ENCODE measurements around the gene ATP8A2. TPM values are rescaled to one million over a fixed set of nuclear protein-coding genes. Genes with fewer than 3 reads are reported as not detected.

ATP8A2 gene
- total and polyA plus RNA-seq, 11 donors: 0.01 to 0.29 (median 0.05) TPM; not detected in 2

DNA sequence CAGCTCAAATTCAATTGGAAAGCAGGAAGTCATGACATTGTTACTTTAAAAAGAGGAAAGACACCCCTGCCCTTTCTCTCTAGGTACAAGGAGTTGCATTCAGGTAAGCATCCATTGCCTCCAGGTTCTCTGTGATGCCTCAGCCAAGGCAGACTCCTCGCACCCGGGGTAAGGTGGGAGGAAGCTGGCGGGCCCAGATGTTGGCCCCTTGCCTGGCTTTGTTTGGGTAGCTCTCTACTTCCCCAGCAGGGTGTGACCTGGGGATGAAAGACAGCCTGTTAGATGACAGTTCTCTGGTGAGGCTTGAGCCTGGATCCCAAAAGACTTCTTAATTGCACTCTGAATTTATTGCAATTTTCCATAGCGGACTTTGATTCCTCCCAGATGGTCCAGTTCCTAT, 654.4 kb downstream of the ATP8A2 start:
- Histone ChIP-seq H3K9me3 (peaks cover 0 to 5% (median 0%) of the 10 kb centered on the region in 12 donors), H3K27me3 (peaks cover 0 to 5% (median 0%) of the 10 kb centered on the region in 9 donors), H3K4me3 (no peak overlapping the region), H3K27ac (no peak overlapping the region), H3K4me1 (peaks cover 0 to 26% (median 9%) of the 10 kb centered on the region in 12 donors), H3K36me3 (no peaks in the 10 kb centered on the region)
- TF ChIP-seq, protein P1, sequence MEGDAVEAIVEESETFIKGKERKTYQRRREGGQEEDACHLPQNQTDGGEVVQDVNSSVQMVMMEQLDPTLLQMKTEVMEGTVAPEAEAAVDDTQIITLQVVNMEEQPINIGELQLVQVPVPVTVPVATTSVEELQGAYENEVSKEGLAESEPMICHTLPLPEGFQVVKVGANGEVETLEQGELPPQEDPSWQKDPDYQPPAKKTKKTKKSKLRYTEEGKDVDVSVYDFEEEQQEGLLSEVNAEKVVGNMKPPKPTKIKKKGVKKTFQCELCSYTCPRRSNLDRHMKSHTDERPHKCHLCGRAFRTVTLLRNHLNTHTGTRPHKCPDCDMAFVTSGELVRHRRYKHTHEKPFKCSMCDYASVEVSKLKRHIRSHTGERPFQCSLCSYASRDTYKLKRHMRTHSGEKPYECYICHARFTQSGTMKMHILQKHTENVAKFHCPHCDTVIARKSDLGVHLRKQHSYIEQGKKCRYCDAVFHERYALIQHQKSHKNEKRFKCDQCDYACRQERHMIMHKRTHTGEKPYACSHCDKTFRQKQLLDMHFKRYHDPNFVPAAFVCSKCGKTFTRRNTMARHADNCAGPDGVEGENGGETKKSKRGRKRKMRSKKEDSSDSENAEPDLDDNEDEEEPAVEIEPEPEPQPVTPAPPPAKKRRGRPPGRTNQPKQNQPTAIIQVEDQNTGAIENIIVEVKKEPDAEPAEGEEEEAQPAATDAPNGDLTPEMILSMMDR (IDR thresholded peaks at IDR 0.05): no peak
- TF ChIP-seq POLR2A (IDR thresholded peaks at IDR 0.05): no peak
- 57 to 69% (median 65%) methylated on average over 4 of the region's 4 CpGs for WGBS, 4 donors
- ATAC-seq: no peak
- intact Hi-C loops (cut with DNase I): no loop called here
- no peak for DNase-seq

DNA sequence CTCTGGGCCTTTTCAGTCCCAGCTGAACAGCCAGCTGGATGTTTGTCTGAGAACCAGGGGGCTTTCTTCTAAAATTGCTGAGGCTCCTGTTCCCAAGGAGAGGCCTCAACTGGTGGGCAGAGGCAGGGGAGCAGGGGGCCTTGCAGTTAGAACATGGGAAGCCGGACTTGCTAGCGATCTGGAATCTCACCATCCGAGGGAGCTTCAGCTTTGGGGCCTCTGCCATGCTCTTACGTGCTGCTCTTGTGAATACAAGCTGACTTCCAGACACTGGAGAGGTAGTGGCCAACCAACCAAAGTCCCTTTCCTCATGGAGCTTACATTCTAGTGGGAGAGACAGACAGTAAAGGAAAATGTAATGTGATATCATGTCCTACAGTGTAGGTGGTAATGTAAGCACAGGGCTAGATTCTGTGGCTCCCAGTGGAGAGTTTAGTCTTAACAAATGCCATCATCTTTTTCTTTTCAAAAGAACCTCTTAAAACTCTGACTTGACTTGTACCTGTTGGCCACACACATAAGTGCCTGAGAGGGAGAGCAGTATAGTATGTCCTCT, 657.9 kb downstream of the ATP8A2 start:
- Histone ChIP-seq H3K9me3 (peaks cover 0 to 9% (median 0%) of the 10 kb centered on the region in 12 donors), H3K27ac (no peak overlapping the region), H3K27me3 (peaks cover 0 to 8% (median 0%) of the 10 kb centered on the region in 9 donors), H3K36me3 (no peaks in the 10 kb centered on the region), H3K4me3 (no peak overlapping the region), H3K4me1 (peaks cover 0 to 2% (median 0%) of the 10 kb centered on the region in 12 donors)
- DNase-seq (no peak), ATAC-seq (no peak)
- TF ChIP-seq, protein P1 (IDR thresholded peaks at IDR 0.05): no peak
- TF ChIP-seq POLR2A (IDR thresholded peaks at IDR 0.05): no peak
- intact Hi-C loops (cut with DNase I): no loop called here
- 93 to 96% (median 95%) methylated on average over 4 of the region's 4 CpGs for WGBS, 4 donors

DNA sequence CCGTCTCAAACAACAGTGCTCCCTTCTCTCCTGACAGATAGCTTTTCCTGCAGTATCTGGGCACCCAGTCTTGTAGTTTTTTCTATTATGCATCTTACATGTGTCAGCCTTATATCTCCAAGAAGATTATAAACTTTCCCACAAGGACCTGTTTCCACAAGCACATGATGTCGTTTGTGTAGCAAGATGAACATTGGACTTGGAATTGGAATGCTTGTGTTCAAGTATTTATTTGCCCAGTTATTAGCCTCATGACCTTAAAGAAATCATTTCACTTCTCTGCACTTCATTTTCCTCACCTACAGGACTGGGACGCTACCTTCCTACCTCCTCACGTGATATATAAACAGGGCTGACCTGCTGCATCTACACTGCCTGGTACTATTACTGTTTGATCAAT, 658.6 kb downstream of the ATP8A2 start:
- 96 to 99% (median 97%) methylated on average over 4 of the region's 4 CpGs for WGBS, 4 donors
- no peak for ATAC-seq
- no peak for DNase-seq
- no peak overlapping the region for H3K4me3 ChIP-seq
- peaks cover 0 to 9% (median 0%) of the 10 kb centered on the region in 12 donors for H3K9me3 ChIP-seq
- H3K4me1 ChIP-seq: no peaks in the 10 kb centered on the region
- H3K27ac ChIP-seq: no peak overlapping the region
- intact Hi-C loops (cut with DNase I): no loop called here
- peaks cover 0 to 11% (median 0%) of the 10 kb centered on the region in 9 donors for H3K27me3 ChIP-seq
- TF ChIP-seq, protein P1 (IDR thresholded peaks at IDR 0.05): no peak
- TF ChIP-seq POLR2A (IDR thresholded peaks at IDR 0.05): no peak
- H3K36me3 ChIP-seq: no peaks in the 10 kb centered on the region

DNA sequence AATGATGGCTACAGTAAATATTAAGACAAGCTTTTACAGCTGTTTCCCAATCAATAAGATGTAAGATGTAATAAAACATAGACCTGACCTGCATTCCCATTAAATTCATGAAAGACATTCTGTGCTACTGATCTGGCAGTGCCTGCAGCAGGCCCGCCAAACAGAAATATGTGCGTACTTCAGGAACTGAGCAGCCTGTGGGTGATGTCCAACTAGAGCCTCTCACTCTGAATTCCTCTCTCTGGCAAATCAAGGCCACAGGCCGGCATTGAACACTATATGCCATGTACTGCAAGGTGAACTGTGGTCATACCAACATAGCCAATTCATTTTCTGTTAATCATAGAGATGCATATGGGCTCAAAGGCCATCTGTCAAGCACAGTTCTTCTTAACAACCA, 662.2 kb downstream of the ATP8A2 start:
- H3K36me3 ChIP-seq: no peaks in the 10 kb centered on the region
- peaks cover 0 to 9% (median 0%) of the 10 kb centered on the region in 12 donors for H3K9me3 ChIP-seq
- intact Hi-C loops (cut with DNase I): no loop called here
- no peak for DNase-seq
- ATAC-seq: no peak
- no peaks in the 10 kb centered on the region for H3K4me1 ChIP-seq
- peaks cover 0 to 22% (median 0%) of the 10 kb centered on the region in 9 donors for H3K27me3 ChIP-seq
- no peak overlapping the region for H3K4me3 ChIP-seq
- TF ChIP-seq POLR2A (IDR thresholded peaks at IDR 0.05): no peak
- TF ChIP-seq, protein P1 (IDR thresholded peaks at IDR 0.05): no peak
- 89 to 92% (median 91%) methylated on average over 3 of the region's 3 CpGs for WGBS, 4 donors
- no peak overlapping the region for H3K27ac ChIP-seq

Data from heart left ventricle (tissue), 16 donors.